ENCODE measurements around the gene CEP85L.

CEP85L gene

DNA sequence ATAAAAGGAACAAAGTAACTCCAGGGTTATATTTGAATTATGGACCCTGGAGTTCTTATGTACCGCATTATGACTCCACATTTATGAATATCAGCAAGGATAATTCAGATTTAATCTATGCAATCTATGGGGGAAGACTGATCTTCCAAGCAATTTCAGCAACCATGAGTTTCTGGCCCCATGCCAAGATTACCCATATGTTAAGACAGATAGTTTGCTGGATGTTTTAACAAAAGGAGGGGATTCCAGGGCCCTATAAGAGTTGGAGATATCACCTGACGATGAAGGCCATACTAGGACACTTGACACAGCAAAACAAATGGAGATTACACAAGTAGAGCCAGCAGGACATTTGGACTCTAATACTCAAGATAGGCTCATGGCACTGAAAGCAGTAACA, 149.2 kb downstream of the CEP85L start:
- DNase-seq (ENCODE audit: low read depth in 1 of 2, low spot score in 1 of 2), result no peak
- TF ChIP-seq JUND (IDR thresholded peaks at IDR 0.05; ENCODE audit: low read depth), result no peak
- in situ Hi-C loops (cut with HindIII; ENCODE audit: low pct_unique_long_range_greater_than_20kb, low sequenced_read_pairs), result no loop called here

DNA sequence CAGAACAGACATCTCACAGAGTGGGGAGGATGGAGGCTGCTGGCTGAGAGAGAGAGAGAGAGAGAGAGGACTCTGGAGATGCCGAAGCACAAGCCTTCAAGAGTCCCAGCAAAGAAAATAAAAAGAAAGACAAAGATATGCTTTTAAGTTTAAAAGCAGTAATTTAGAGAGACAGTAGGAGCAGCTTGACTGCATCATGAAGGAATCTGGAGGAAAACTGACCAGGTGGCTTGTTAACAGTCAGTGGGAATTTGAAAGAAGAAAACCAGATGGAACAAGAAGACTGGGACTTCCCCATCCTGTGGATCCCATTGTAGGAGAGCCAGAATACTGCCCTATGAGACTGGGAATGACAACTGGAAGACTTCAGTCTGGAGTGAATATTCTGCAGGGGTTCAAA, 149.6 kb downstream of the CEP85L start:
- DNase-seq (ENCODE audit: low read depth in 1 of 2, low spot score in 1 of 2), result no peak
- TF ChIP-seq JUND (IDR thresholded peaks at IDR 0.05; ENCODE audit: low read depth), result no peak
- in situ Hi-C loops (cut with HindIII; ENCODE audit: low pct_unique_long_range_greater_than_20kb, low sequenced_read_pairs), result no loop called here

DNA sequence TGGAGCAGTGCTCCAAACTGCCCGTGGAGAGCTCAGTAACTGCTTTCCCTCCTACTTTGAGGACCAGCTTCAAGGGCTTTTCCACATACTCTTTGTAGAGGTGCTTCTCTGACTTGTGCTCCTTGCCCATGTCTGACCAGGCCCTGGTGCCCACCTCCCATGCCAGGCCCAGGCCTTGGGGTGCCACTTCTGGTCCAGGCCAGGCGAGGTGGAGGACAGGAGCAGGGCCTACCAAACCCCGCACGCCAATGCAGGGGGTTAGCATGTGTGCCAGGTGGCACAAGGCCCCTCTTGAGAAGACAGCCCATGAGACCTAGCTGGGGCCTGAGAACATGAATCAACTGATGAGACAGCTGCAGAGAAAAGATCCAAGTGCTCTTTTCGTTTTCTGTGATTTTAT, 150.3 kb downstream of the CEP85L start:
- in situ Hi-C loops (cut with HindIII; ENCODE audit: low pct_unique_long_range_greater_than_20kb, low sequenced_read_pairs), result no loop called here
- no peak for DNase-seq (ENCODE audit: low read depth in 1 of 2, low spot score in 1 of 2)
- no peak for TF ChIP-seq JUND (IDR thresholded peaks at IDR 0.05; ENCODE audit: low read depth)

DNA sequence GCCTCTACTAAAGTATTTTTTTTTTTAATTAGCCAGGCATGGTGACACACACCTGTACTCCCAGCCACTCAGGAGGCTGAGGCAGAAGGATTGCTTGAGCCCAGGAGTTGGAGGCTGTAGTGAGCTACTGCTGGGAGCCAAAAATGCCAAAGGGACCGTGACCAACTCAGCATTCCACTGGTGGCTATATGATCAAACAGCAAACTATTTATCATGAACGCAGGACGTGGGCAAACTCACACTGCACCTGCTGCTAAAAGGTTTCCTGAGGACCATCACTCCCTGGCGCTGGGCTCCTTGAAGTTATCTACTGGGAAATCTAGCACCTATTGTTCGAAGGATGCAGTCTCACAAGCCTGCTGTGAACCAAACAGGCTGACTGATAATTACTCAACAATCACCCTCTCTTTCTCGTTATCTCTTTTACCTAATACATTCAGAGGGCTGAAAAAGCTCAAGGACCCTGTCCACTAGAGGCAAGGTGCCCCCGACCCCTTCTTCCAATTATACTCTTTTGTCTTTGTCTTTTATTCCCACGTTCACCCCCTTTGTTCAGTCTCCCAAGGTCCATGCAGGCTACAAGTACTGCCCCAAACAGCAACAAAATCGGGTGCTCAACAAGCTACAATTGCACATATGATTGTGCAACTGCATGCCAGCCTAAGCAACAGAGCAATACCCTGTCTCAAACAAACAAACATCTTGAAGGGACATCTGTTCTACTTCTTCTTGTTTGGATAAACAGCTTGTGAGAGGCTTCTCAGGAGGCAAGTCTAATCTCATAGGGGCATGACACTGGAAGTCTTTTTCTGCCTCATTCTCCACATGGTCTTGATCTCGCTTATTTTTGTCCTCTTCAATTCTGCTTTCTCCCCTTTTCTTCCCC, 151.0 kb downstream of the CEP85L start:
- TF ChIP-seq JUND (IDR thresholded peaks at IDR 0.05; ENCODE audit: low read depth), result no peak
- in situ Hi-C loops (cut with HindIII; ENCODE audit: low pct_unique_long_range_greater_than_20kb, low sequenced_read_pairs), result no loop called here
- no peak for DNase-seq (ENCODE audit: low read depth in 1 of 2, low spot score in 1 of 2)

DNA sequence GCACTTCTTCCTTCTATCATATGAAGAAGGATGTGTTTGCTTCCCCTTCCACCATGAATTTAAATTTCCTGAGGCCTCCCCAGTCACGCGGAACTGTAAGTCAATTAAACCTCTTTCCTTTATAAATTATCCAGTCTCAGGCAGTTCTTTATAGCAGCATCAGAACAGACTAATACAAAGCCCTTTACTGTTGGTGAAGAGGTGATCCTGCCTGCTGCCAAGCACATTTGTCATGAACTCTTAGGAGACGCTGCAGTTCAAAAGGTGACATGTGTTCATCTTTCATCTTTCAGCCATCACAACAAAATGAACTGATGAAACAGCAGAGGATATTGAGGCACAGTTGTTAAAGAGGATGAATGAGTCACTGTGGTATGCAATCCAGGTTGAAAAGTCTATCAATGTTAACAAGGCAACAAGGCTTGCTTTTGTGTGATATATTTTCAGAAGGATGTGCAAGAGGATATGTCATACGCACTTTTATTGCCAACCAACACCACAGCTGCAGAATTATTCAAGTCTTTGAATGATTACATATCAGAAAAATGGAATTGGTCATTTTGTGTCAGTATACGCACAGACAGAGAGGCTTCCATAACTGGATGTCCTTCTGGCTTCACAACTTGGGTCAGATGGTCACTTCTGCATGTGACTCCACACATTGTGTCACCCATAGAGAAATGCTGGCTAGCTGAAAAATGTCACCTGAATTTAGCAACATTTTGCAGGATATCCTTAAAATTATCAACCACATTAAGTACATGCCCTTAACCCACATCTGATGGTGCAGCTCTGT, 155.7 kb downstream of the CEP85L start:
- no peak for DNase-seq (ENCODE audit: low read depth in 1 of 2, low spot score in 1 of 2)
- in situ Hi-C loops (cut with HindIII; ENCODE audit: low pct_unique_long_range_greater_than_20kb, low sequenced_read_pairs), result no loop called here
- no peak for TF ChIP-seq JUND (IDR thresholded peaks at IDR 0.05; ENCODE audit: low read depth)

DNA sequence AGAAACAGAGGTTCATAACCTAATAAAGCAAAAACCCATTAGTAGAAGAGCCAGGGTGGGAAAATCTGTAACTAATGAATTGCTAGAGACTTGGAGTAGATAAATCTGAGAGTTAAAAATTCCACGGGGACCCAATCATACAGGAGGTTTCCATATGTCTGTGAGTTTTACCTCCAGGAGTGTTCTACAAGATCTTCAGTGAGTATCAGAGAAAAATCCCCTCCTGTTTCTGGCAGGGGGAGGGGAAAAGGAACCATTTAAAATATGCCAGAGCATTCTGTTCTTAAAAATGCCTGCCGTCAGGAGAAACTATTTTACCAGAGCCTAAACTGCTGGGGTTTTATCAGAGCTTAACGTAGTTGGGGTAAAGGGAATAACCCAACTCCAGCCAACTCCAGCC, 157.3 kb downstream of the CEP85L start:
- DNase-seq (ENCODE audit: low read depth in 1 of 2, low spot score in 1 of 2), result no peak
- in situ Hi-C loops (cut with HindIII; ENCODE audit: low pct_unique_long_range_greater_than_20kb, low sequenced_read_pairs), result no loop called here
- TF ChIP-seq JUND (IDR thresholded peaks at IDR 0.05; ENCODE audit: low read depth), result no peak

DNA sequence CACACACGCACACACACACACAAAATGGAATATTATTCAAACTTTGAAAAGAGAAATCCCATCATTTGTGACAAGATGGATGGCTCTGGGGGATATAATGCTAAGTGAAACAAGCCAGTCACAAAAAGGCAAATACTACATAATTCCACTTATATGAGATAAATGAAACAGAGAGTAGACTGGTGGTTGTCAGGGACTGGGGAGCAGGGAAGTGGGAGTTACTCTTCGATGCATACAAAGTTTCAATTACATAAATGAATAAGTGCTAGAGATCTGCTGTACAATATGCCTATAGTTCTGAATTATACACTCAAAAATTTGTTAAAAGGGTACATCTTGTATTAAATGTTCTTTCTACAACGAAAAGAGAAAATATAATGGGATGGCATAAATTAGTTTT, 161.4 kb downstream of the CEP85L start:
- no peak for DNase-seq (ENCODE audit: low read depth in 1 of 2, low spot score in 1 of 2)
- in situ Hi-C loops (cut with HindIII; ENCODE audit: low pct_unique_long_range_greater_than_20kb, low sequenced_read_pairs), result no loop called here
- TF ChIP-seq JUND (IDR thresholded peaks at IDR 0.05; ENCODE audit: low read depth), result no peak

DNA sequence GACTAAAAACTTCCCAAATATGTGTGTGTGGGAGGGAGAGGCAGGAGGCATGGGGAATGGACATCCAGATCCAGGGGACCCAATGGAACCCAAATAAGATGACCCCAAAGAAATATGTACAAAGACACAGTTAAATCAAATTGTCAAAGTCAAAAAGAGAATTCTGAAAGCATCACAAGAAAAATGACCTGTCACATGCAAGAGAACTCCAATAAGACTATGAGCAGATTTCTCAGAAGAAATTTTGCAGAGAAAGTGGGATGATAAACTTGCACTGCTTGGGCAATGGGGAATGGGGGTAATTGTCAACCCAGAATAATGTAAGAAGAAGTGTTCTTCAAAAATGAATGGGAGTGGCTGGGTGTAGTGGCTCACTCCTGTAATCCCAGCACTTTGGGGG, 162.8 kb downstream of the CEP85L start:
- TF ChIP-seq JUND (IDR thresholded peaks at IDR 0.05; ENCODE audit: low read depth), result no peak
- DNase-seq (ENCODE audit: low read depth in 1 of 2, low spot score in 1 of 2), result no peak
- in situ Hi-C loops (cut with HindIII; ENCODE audit: low pct_unique_long_range_greater_than_20kb, low sequenced_read_pairs), result no loop called here

DNA sequence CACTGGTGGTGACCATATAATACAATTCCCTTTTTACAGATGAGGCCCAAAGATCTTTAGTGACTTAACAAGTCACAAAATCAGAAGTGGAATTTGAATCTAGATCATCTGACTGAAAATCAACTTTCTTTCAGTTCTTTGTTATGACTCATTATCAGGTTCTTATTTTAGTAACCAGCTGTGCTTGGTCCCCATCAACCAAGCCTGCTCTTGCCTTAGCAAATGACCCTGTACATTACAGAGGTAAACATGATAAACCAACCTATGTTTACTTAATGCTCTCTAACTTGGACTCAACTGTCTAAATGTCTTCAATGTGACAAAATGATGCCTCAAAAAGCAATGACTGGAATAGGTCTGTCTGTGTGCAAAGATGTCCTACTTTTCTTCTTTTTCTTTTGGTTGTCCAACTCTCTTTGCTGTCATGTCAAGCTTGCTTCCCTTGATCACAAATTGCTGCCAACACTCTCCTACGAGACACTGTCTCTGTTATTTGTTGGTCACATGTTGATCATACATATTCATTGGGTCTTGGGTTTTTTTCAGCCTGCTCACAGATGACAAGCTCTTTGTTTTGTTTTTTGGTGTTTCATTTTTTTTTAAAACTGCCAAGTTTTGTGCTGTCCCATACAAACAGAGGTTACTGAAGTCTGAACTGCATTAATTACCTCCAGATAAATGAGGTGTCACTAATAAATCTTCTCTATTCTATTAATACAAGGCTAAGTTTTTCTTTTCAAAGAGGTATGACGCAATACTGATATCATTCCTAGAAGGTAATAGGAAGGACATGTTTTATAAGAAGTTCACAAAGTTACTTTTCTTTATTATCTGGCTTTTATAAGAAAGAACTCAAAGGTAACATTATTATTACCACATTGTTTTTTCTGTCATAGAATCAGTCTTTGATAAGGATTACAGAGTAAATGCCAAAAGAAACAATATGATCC, 165.5 kb downstream of the CEP85L start:
- TF ChIP-seq JUND (IDR thresholded peaks at IDR 0.05; ENCODE audit: low read depth), result no peak
- in situ Hi-C loops (cut with HindIII; ENCODE audit: low pct_unique_long_range_greater_than_20kb, low sequenced_read_pairs), result no loop called here
- no peak for DNase-seq (ENCODE audit: low read depth in 1 of 2, low spot score in 1 of 2)

DNA sequence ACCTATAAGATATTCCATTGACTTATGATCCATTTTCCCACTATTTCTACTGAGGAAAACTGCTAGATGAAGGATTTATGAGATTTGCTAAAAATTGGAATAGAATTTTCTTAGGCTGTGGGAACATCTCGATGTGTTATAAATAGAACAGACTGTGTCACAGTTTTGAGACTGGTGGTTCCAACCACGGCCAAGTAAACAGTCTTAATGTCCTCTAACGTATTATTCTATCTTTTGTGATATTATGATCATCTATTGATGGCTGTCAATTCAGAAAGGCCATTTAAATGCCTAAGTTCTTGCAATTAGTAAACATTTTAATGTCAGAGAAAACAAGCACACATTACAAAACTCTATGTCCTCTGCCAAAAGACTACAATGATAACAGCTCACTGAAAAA, 174.8 kb downstream of the CEP85L start:
- DNase-seq (ENCODE audit: low read depth in 1 of 2, low spot score in 1 of 2), result no peak
- TF ChIP-seq JUND (IDR thresholded peaks at IDR 0.05; ENCODE audit: low read depth), result no peak
- in situ Hi-C loops (cut with HindIII; ENCODE audit: low pct_unique_long_range_greater_than_20kb, low sequenced_read_pairs), result no loop called here

DNA sequence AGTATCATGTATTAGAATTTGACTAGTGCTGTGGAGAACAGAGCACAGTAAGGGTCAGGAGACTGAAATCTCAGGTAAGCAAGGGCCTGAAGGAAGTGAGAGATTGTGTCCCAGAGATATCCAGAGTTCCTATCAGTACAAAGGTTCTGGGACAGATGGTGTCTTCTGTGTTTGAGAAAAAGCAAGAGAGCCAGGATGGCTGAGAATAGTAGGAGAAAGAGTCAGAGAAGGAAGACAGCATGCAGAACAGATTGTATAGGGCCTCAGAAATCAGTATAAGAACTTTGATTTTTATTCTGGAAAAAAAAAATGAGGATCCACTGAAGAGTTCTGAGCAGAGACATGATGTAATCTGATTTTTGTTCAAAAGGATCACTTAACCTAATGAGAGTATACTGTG, 178.1 kb downstream of the CEP85L start:
- in situ Hi-C loops (cut with HindIII; ENCODE audit: low pct_unique_long_range_greater_than_20kb, low sequenced_read_pairs), result no loop called here
- no peak for TF ChIP-seq JUND (IDR thresholded peaks at IDR 0.05; ENCODE audit: low read depth)
- no peak for DNase-seq (ENCODE audit: low read depth in 1 of 2, low spot score in 1 of 2)

DNA sequence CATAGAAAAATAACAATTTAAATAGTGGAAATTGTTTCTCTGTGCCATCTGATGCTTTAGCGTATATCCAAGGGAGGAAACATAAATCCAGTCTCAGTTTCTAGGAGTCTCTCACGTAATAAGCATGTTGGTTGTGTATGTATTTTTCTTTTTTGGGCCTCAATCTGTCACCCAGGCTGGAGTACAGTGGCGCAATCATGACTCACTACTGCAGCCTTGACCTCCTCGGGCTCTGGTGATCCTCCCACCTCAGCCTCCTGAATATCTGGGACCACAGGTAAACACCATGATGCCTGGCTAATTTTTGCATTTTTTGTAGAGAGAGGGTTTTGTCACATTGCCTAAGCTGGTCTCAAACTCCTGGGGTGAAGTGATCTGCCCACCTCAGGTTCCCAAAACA, 181.9 kb downstream of the CEP85L start:
- no peak for DNase-seq (ENCODE audit: low read depth in 1 of 2, low spot score in 1 of 2)
- in situ Hi-C loops (cut with HindIII; ENCODE audit: low pct_unique_long_range_greater_than_20kb, low sequenced_read_pairs), result no loop called here

More for the DNA sequence above, 181.9 kb downstream of the CEP85L start:
- TF ChIP-seq JUND (IDR thresholded peaks at IDR 0.05; ENCODE audit: low read depth), result no peak
